ENCODE results near the gene KRT7.

GRCh38 chr12:52236386-52237050, 3.5 kb downstream of the KRT7 start:
- TF ChIP-seq, protein P1, sequence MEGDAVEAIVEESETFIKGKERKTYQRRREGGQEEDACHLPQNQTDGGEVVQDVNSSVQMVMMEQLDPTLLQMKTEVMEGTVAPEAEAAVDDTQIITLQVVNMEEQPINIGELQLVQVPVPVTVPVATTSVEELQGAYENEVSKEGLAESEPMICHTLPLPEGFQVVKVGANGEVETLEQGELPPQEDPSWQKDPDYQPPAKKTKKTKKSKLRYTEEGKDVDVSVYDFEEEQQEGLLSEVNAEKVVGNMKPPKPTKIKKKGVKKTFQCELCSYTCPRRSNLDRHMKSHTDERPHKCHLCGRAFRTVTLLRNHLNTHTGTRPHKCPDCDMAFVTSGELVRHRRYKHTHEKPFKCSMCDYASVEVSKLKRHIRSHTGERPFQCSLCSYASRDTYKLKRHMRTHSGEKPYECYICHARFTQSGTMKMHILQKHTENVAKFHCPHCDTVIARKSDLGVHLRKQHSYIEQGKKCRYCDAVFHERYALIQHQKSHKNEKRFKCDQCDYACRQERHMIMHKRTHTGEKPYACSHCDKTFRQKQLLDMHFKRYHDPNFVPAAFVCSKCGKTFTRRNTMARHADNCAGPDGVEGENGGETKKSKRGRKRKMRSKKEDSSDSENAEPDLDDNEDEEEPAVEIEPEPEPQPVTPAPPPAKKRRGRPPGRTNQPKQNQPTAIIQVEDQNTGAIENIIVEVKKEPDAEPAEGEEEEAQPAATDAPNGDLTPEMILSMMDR (IDR thresholded peaks at IDR 0.05; ENCODE audit: low read length) = no peak
- no peak for TF ChIP-seq EZH2 (IDR thresholded peaks at IDR 0.05; ENCODE audit: borderline replicate concordance, low read length)

Measured in OCI-LY1 (cell line).